ENCODE data around the gene STK24.

The STK24 gene

GRCh38 chr13:98519976-98520375, 56.9 kb downstream of the STK24 start:
- Histone ChIP-seq H4K12ac (ENCODE audit: low read depth, low read length) (no peak overlapping the region), H3K36me3 (ENCODE audit: control insufficient read depth in 1 of 2, insufficient read depth in 2 of 2, low read length in 2 of 2) (peaks cover 0 to 5% of the 10 kb centered on the region in 2 experiments), H3K9me3 (ENCODE audit: insufficient read depth, low read depth, low read length) (no peaks in the 10 kb centered on the region), H4K8ac (ENCODE audit: low read depth, low read length) (no peak overlapping the region), H3K79me2 (ENCODE audit: control insufficient read depth, insufficient read depth, low read length, poor library complexity) (peaks cover 6% of the 10 kb centered on the region), H3K9ac (ENCODE audit: low read length) (no peak overlapping the region), H2BK5ac (ENCODE audit: low read depth, low read length, poor library complexity) (no peak overlapping the region), H3K23ac (ENCODE audit: low read length) (no peak overlapping the region), H3K4ac (ENCODE audit: low read depth, low read length) (no peak overlapping the region), H3K4me2 (ENCODE audit: low read length) (no peak overlapping the region), H3K79me1 (ENCODE audit: low read length) (no peaks in the 10 kb centered on the region), H4K91ac (ENCODE audit: low read depth, low read length) (no peak overlapping the region), H2BK12ac (ENCODE audit: low read length) (no peak overlapping the region), H3K27me3 (ENCODE audit: insufficient read depth, low read length) (no peaks in the 10 kb centered on the region), H2BK120ac (ENCODE audit: insufficient read depth, low read length, poor library complexity) (no peak overlapping the region), H2AFZ (ENCODE audit: insufficient read depth, low read length, poor library complexity) (no peak overlapping the region), H3K14ac (ENCODE audit: low read length) (no peak overlapping the region), H3K4me3 (ENCODE audit: low read depth, low read length) (no peak overlapping the region), H3K18ac (ENCODE audit: low read length) (no peak overlapping the region), H3K4me1 (ENCODE audit: control insufficient read depth in 1 of 2, insufficient read depth in 2 of 2, low read length in 2 of 2) (peaks cover 3 to 12% of the 10 kb centered on the region in 2 experiments), H3K27ac (ENCODE audit: low read depth, low read length) (no peak overlapping the region), H2AK5ac (ENCODE audit: low read length) (no peak overlapping the region)
- no peak for DNase-seq
- WGBS (ENCODE audit: extremely low coverage, insufficient coverage, insufficient read length), result no CpG with 5 or more reads among the region's 4 CpGs

DNA sequence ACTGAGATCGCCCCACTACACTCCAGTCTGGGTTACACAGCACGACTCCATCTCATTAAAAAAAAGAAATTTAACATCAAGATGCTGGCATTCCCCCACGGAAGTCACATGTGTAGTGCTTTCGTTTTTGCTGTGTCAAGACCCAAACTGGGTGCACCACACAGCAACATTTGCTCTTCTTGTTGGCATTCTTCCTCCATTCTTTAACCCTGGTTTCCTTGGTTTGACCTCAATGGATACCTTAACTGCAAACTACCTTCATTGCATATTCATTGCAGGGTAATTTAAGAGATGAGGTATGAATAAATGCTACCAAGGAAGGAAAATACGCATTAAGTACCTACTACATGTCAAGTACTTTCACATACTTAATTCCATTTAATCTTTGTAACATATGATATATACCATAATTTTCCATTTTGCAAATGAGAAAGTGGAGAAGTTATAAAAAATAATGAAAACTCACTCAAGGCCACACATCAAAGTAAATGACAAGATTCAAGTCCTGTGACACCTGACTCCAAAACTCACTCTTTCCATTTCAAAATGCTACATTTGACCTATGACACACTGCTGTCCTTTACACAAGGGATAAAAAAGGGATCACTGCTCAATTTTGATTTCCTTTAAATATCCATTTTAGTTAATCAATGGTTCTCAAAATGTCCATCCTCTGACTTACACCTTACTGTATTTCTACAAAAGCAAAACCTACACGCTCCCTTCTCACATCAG, 59.2 kb downstream of the STK24 start:
- H2AFZ ChIP-seq (ENCODE audit: insufficient read depth, low read length, poor library complexity), result no peak overlapping the region
- H2BK5ac ChIP-seq (ENCODE audit: low read depth, low read length, poor library complexity), result no peak overlapping the region
- H3K4me2 ChIP-seq (ENCODE audit: low read length), result no peak overlapping the region
- H3K27me3 ChIP-seq (ENCODE audit: insufficient read depth, low read length), result no peaks in the 10 kb centered on the region
- H2BK12ac ChIP-seq (ENCODE audit: low read length), result no peak overlapping the region
- H3K79me2 ChIP-seq (ENCODE audit: control insufficient read depth, insufficient read depth, low read length, poor library complexity), result peaks cover 5% of the 10 kb centered on the region
- no peak overlapping the region for H2BK120ac ChIP-seq (ENCODE audit: insufficient read depth, low read length, poor library complexity)
- H3K23ac ChIP-seq (ENCODE audit: low read length), result no peak overlapping the region
- no peak overlapping the region for H3K14ac ChIP-seq (ENCODE audit: low read length)
- H3K27ac ChIP-seq (ENCODE audit: low read depth, low read length), result no peak overlapping the region
- no peak overlapping the region for H3K18ac ChIP-seq (ENCODE audit: low read length)
- peaks cover 0 to 11% of the 10 kb centered on the region in 2 experiments for H3K36me3 ChIP-seq (ENCODE audit: control insufficient read depth in 1 of 2, insufficient read depth in 2 of 2, low read length in 2 of 2)
- no peaks in the 10 kb centered on the region for H3K9me3 ChIP-seq (ENCODE audit: insufficient read depth, low read depth, low read length)
- no peak overlapping the region for H4K91ac ChIP-seq (ENCODE audit: low read depth, low read length)
- H2AK5ac ChIP-seq (ENCODE audit: low read length), result no peak overlapping the region
- H3K79me1 ChIP-seq (ENCODE audit: low read length), result no peaks in the 10 kb centered on the region
- peaks cover under 1 to 11% of the 10 kb centered on the region in 2 experiments for H3K4me1 ChIP-seq (ENCODE audit: control insufficient read depth in 1 of 2, insufficient read depth in 2 of 2, low read length in 2 of 2)
- H3K9ac ChIP-seq (ENCODE audit: low read length), result no peak overlapping the region
- no peak overlapping the region for H3K4me3 ChIP-seq (ENCODE audit: low read depth, low read length)
- no peak overlapping the region for H4K12ac ChIP-seq (ENCODE audit: low read depth, low read length)
- no peak for DNase-seq
- H3K4ac ChIP-seq (ENCODE audit: low read depth, low read length), result no peak overlapping the region
- no peak overlapping the region for H4K8ac ChIP-seq (ENCODE audit: low read depth, low read length)
- WGBS (ENCODE audit: extremely low coverage, insufficient coverage, insufficient read length), result no CpG with 5 or more reads among the region's 6 CpGs

- WGBS (ENCODE audit: extremely low coverage, insufficient coverage, insufficient read length), result no CpG with 5 or more reads among the region's 4 CpGs
- Histone ChIP-seq H3K79me2 (ENCODE audit: control insufficient read depth, insufficient read depth, low read length, poor library complexity) (no peaks in the 10 kb centered on the region), H2AFZ (ENCODE audit: insufficient read depth, low read length, poor library complexity) (no peak overlapping the region), H3K36me3 (ENCODE audit: control insufficient read depth in 1 of 2, insufficient read depth in 2 of 2, low read length in 2 of 2) (peaks cover 0 to 12% of the 10 kb centered on the region in 2 experiments), H3K79me1 (ENCODE audit: low read length) (no peaks in the 10 kb centered on the region), H4K12ac (ENCODE audit: low read depth, low read length) (no peak overlapping the region), H2BK12ac (ENCODE audit: low read length) (no peak overlapping the region), H3K27ac (ENCODE audit: low read depth, low read length) (no peak overlapping the region), H3K4ac (ENCODE audit: low read depth, low read length) (no peak overlapping the region), H3K14ac (ENCODE audit: low read length) (no peak overlapping the region), H3K23ac (ENCODE audit: low read length) (no peak overlapping the region), H3K4me3 (ENCODE audit: low read depth, low read length) (no peak overlapping the region), H2BK120ac (ENCODE audit: insufficient read depth, low read length, poor library complexity) (no peak overlapping the region), H3K4me2 (ENCODE audit: low read length) (no peak overlapping the region), H3K27me3 (ENCODE audit: insufficient read depth, low read length) (no peaks in the 10 kb centered on the region), H4K91ac (ENCODE audit: low read depth, low read length) (no peak overlapping the region), H2BK5ac (ENCODE audit: low read depth, low read length, poor library complexity) (no peak overlapping the region), H3K18ac (ENCODE audit: low read length) (no peak overlapping the region), H3K4me1 (ENCODE audit: control insufficient read depth in 1 of 2, insufficient read depth in 2 of 2, low read length in 2 of 2) (peaks cover 0 to 7% of the 10 kb centered on the region in 2 experiments), H2AK5ac (ENCODE audit: low read length) (no peak overlapping the region), H3K9me3 (ENCODE audit: insufficient read depth, low read depth, low read length) (no peaks in the 10 kb centered on the region), H4K8ac (ENCODE audit: low read depth, low read length) (no peak overlapping the region), H3K9ac (ENCODE audit: low read length) (no peak overlapping the region)
- no peak for DNase-seq
Observed at GRCh38 chr13:98515818-98516465, 61.0 kb downstream of the STK24 start.

DNA sequence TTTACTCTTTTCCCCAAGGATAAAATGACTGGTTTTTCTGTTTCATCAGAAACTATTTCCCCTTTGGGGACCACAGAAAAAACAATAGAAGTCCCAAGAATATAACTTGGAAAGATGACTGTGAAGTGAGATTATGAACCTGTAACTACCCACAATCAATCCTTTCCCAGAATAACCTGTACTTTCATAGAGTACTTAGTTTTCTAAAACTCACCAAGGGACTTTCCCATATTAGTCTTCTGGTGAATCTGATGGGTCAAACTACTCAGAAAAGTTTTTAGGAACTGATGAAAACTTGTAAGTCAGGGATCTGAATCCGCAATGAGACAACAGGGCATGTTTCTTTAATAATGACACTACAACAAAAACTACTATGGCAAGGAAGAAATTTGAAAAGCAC, 62.6 kb downstream of the STK24 start:
- Histone ChIP-seq H3K23ac (ENCODE audit: low read length) (no peak overlapping the region), H4K91ac (ENCODE audit: low read depth, low read length) (no peak overlapping the region), H2BK12ac (ENCODE audit: low read length) (no peak overlapping the region), H3K4ac (ENCODE audit: low read depth, low read length) (no peak overlapping the region), H3K79me1 (ENCODE audit: low read length) (no peaks in the 10 kb centered on the region), H3K27me3 (ENCODE audit: insufficient read depth, low read length) (no peaks in the 10 kb centered on the region), H3K36me3 (ENCODE audit: control insufficient read depth in 1 of 2, insufficient read depth in 2 of 2, low read length in 2 of 2) (peaks cover 2 to 12% of the 10 kb centered on the region in 2 experiments), H2BK120ac (ENCODE audit: insufficient read depth, low read length, poor library complexity) (no peak overlapping the region), H3K4me3 (ENCODE audit: low read depth, low read length) (no peak overlapping the region), H3K4me2 (ENCODE audit: low read length) (no peak overlapping the region), H4K8ac (ENCODE audit: low read depth, low read length) (no peak overlapping the region), H3K79me2 (ENCODE audit: control insufficient read depth, insufficient read depth, low read length, poor library complexity) (no peaks in the 10 kb centered on the region), H3K9ac (ENCODE audit: low read length) (no peak overlapping the region), H3K27ac (ENCODE audit: low read depth, low read length) (no peak overlapping the region), H2BK5ac (ENCODE audit: low read depth, low read length, poor library complexity) (no peak overlapping the region), H3K9me3 (ENCODE audit: insufficient read depth, low read depth, low read length) (no peaks in the 10 kb centered on the region), H4K12ac (ENCODE audit: low read depth, low read length) (no peak overlapping the region), H3K18ac (ENCODE audit: low read length) (no peak overlapping the region), H3K4me1 (ENCODE audit: control insufficient read depth in 1 of 2, insufficient read depth in 2 of 2, low read length in 2 of 2) (peaks cover 2 to 11% of the 10 kb centered on the region in 2 experiments), H2AFZ (ENCODE audit: insufficient read depth, low read length, poor library complexity) (no peak overlapping the region), H3K14ac (ENCODE audit: low read length) (no peak overlapping the region), H2AK5ac (ENCODE audit: low read length) (no peak overlapping the region)
- DNase-seq, result no peak
- WGBS (ENCODE audit: extremely low coverage, insufficient coverage, insufficient read length), result no CpG with 5 or more reads among the region's 1 CpG
